HEK293 (cell line): ENCODE results near the gene DGCR8.

ENCODE experiments used
- GLIS1 ChIP-seq: fragments of 450-650 bp; formaldehyde crosslinking; IDR thresholded peaks from 2 replicates; pipeline ENCODE4 v1.5.1; 2016; ENCODE audit warnings: missing biosample characterization, missing genetic modification characterization
- HOXA7 ChIP-seq: sonication (generic); formaldehyde crosslinking; IDR thresholded peaks from 2 replicates; pipeline ENCODE4 v1.8.1; 2022; ENCODE audit warnings: missing genetic modification reagents, borderline replicate concordance
- INSM2 ChIP-seq: fragments of 450-650 bp; formaldehyde crosslinking; IDR thresholded peaks from 2 replicates; pipeline ENCODE4 v1.5.1; 2016; ENCODE audit warnings: missing biosample characterization, missing genetic modification characterization
- KLF8 ChIP-seq: fragments of 450-650 bp; formaldehyde crosslinking; IDR thresholded peaks from 2 replicates; pipeline ENCODE4 v1.5.1; 2016; ENCODE audit warnings: missing biosample characterization, missing genetic modification characterization
- KLF9 ChIP-seq: fragments of 450-650 bp; formaldehyde crosslinking; IDR thresholded peaks from 2 replicates; pipeline ENCODE4 v1.5.1; 2016; ENCODE audit warnings: missing biosample characterization, missing genetic modification characterization, low read depth
- SALL2 ChIP-seq: fragments of 450-650 bp; formaldehyde crosslinking; IDR thresholded peaks from 2 replicates; pipeline ENCODE4 v1.5.0; 2017; ENCODE audit warnings: missing biosample characterization, mild to moderate bottlenecking, missing genetic modification characterization, borderline replicate concordance
- SETDB1 ChIP-seq: IDR thresholded peaks from one replicate; pipeline ENCODE4 v1.6.1; 2017; ENCODE audit warnings: mild to moderate bottlenecking, low read length, moderate library complexity, mixed read lengths; ENCODE audit not compliant: insufficient read length
- TSHZ1 ChIP-seq: fragments of 450-650 bp; formaldehyde crosslinking; IDR thresholded peaks from 2 replicates; pipeline ENCODE4 v1.5.1; 2016; ENCODE audit warnings: missing biosample characterization, missing genetic modification characterization, borderline replicate concordance
- ZFP41 ChIP-seq: fragments of 450-650 bp; formaldehyde crosslinking; IDR thresholded peaks from 2 replicates; pipeline ENCODE4 v1.5.1; 2016; ENCODE audit warnings: missing biosample characterization, missing genetic modification characterization, borderline replicate concordance
- ZIC2 ChIP-seq: fragments of 450-650 bp; formaldehyde crosslinking; IDR thresholded peaks from 2 replicates; pipeline ENCODE4 v1.5.1; 2016; ENCODE audit warnings: missing biosample characterization, missing genetic modification characterization
- ZNF223 ChIP-seq: fragments of 450-650 bp; formaldehyde crosslinking; IDR thresholded peaks from 2 replicates; pipeline ENCODE4 v1.5.1; 2016; ENCODE audit warnings: missing biosample characterization, missing genetic modification characterization
- ZNF24 ChIP-seq: fragments of 450-650 bp; formaldehyde crosslinking; IDR thresholded peaks from 2 replicates; pipeline ENCODE4 v1.5.1; 2016; ENCODE audit warnings: missing biosample characterization, missing genetic modification characterization
- ZNF280C ChIP-seq: fragments of 450-650 bp; formaldehyde crosslinking; IDR thresholded peaks from 2 replicates; pipeline ENCODE4 v1.5.1; 2016; ENCODE audit warnings: missing biosample characterization, missing genetic modification characterization
- ZNF280D ChIP-seq: fragments of 450-650 bp; formaldehyde crosslinking; IDR thresholded peaks from 2 replicates; pipeline ENCODE4 v1.5.1; 2016; ENCODE audit warnings: missing biosample characterization, missing genetic modification characterization
- ZNF398 ChIP-seq: fragments of 450-650 bp; formaldehyde crosslinking; IDR thresholded peaks from 2 replicates; pipeline ENCODE4 v1.5.1; 2017; ENCODE audit warnings: missing biosample characterization, missing genetic modification characterization
- ZNF514 ChIP-seq: fragments of 450-650 bp; formaldehyde crosslinking; IDR thresholded peaks from 2 replicates; pipeline ENCODE4 v1.5.1; 2016; ENCODE audit warnings: missing biosample characterization, missing genetic modification characterization
- ZNF580 ChIP-seq: fragments of 450-650 bp; formaldehyde crosslinking; IDR thresholded peaks from 2 replicates; pipeline ENCODE4 v1.5.1; 2016; ENCODE audit warnings: missing biosample characterization, missing genetic modification characterization
- ZNF626 ChIP-seq: fragments of 450-650 bp; sonication (Bioruptor Pico); formaldehyde crosslinking; IDR thresholded peaks from 2 replicates; pipeline ENCODE4 v1.5.1; 2018; ENCODE audit warnings: missing biosample characterization, missing genetic modification characterization, inconsistent platforms
- ZSCAN30 ChIP-seq: fragments of 450-650 bp; IDR thresholded peaks from 2 replicates; pipeline ENCODE4 v1.5.1; 2018; ENCODE audit warnings: missing biosample characterization, mild to moderate bottlenecking, missing genetic modification characterization, moderate library complexity

DGCR8 gene

GRCh38 chr22:20080776-20081654, 974 bp downstream of the DGCR8 start (continued):
- TF ChIP-seq ZNF280C (tag by site-specific recombination) (no peak), HOXA7 (no peak), ZNF514 (tag by site-specific recombination) (no peak), ZSCAN30 (tag by site-specific recombination) (no peak; the same call in 1 of the 2 replicates), GLIS1 (tag by site-specific recombination) (no peak), ZNF626 (tag by site-specific recombination) (no peak), KLF9 (tag by site-specific recombination) (peak; percentile 68), ZIC2 (tag by site-specific recombination) (peak; percentile 83), INSM2 (tag by site-specific recombination) (no peak; the same call in 1 of the 2 replicates), SETDB1 (no peak), ZNF223 (tag by site-specific recombination) (no peak), ZNF398 (peak; percentile 11; the same call in 1 of the 2 replicates), KLF8 (peak; percentile 42; the same call in 1 of the 2 replicates), ZFP41 (tag by site-specific recombination) (no peak), ZNF580 (no peak), TSHZ1 (no peak), ZNF24 (no peak), SALL2 (tag by site-specific recombination) (no peak), ZNF280D (no peak)
